Dermis blood vessel endothelial cell (primary cell): ENCODE measurements around the gene CHN2. TPM values are rescaled to one million over a fixed set of nuclear protein-coding genes. Genes with fewer than 3 reads are reported as not detected.
"Not testable (repeated sequence)": the region's sequence is repeated elsewhere in the genome, so short reads cannot be mapped to it uniquely, and the experiment has no call there.

Experiments used
- DNase-seq: peaks from one replicate; pipeline ENCODE4 v3.0.0; 2010
- total RNA-seq: library from RNA; depleted of rRNA; stranded (reverse); fragments of >200 nt; gene quantifications from 2 replicates; pipeline ENCODE4 v1.2.3, GENCODE V29; 2014

CHN2 gene
- total RNA-seq, 1 donor from 2014 or later = 6.5 TPM

GRCh38 chr7:29508608-29509007, 314.0 kb downstream of the CHN2 start:
- no peak for DNase-seq

- no peak for DNase-seq
These were observed 315.5 kb downstream of the CHN2 start for GRCh38 chr7:29510028-29510427.

GRCh38 chr7:29511337-29511736, 316.8 kb downstream of the CHN2 start:
- DNase-seq = no peak

- no peak for DNase-seq
These were observed 317.3 kb downstream of the CHN2 start for GRCh38 chr7:29511851-29512250.

- DNase-seq = no peak
These were observed 321.9 kb downstream of the CHN2 start for GRCh38 chr7:29516491-29516890.

GRCh38 chr7:29518616-29519015, 324.0 kb downstream of the CHN2 start:
- no peak for DNase-seq

- DNase-seq = no peak
These were observed 329.2 kb downstream of the CHN2 start for GRCh38 chr7:29523728-29524127.

GRCh38 chr7:29527505-29528108, 333.0 kb downstream of the CHN2 start:
- DNase-seq = no peak

- DNase-seq = not testable (repeated sequence)
These were observed 334.0 kb downstream of the CHN2 start for GRCh38 chr7:29528526-29528925.

Other genes with a start within 250 kb of the CHN2 start
- gene TRIL, start 236.4 kb upstream of the CHN2 start, total RNA-seq = 24.7 and 27.5 TPM in 2 replicates
- gene CPVL, start 48.2 kb upstream of the CHN2 start, total RNA-seq = 0.93 and 5.6 TPM in 2 replicates